Measurements from ENCODE around the gene KCNIP3.
"Not testable (repeated sequence)": the region's sequence is repeated elsewhere in the genome, so short reads cannot be mapped to it uniquely, and the experiment has no call there.

The KCNIP3 gene

DNA sequence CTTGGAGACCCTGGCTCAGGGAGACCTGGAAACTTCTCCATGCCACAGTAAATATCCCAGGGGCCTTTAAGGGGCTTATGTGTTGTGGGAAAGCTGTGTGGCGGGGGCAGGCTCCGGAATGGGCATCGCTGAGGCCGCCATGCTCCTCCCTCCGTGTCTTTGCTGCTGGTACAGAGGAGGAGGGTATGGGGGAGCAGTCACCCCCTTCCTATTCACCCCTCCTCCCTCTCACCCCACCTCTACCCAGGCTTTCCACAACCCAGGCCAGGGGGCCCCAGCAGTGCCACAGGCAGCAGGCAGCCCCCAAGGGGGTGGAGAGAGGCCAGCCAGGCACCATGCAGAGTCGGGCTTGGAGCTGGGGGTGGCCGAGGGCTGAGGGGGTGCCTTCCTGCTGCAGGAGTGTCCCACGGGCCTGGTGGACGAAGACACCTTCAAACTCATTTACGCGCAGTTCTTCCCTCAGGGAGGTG is 77.3 kb downstream of the KCNIP3 start:
- no peak for DNase-seq

DNA sequence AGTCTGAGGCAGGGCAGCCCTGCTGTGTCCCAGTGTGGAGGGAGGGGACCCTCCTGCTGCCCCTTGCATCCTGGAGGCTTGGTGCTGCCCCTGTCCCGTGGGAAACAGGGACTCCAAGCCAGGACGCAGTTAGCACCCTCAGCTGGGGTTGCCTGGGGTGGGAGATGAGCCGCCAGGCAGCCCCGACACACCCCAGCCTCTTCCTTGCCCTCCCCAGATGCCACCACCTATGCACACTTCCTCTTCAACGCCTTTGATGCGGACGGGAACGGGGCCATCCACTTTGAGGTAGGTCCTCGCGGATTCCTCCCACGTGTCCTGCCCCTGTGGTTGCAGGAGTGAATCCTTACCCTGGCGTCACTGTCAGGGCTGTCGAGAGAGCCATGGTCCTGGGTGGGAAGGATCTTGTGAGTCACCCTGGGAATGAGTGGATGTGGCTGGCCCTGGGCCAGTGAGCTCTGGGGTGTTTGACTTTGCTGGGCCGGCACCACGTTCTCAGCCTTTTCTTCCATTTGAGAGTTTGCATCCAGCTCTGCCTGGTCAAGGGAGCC is 77.8 kb downstream of the KCNIP3 start:
- DNase-seq, result no peak

DNA sequence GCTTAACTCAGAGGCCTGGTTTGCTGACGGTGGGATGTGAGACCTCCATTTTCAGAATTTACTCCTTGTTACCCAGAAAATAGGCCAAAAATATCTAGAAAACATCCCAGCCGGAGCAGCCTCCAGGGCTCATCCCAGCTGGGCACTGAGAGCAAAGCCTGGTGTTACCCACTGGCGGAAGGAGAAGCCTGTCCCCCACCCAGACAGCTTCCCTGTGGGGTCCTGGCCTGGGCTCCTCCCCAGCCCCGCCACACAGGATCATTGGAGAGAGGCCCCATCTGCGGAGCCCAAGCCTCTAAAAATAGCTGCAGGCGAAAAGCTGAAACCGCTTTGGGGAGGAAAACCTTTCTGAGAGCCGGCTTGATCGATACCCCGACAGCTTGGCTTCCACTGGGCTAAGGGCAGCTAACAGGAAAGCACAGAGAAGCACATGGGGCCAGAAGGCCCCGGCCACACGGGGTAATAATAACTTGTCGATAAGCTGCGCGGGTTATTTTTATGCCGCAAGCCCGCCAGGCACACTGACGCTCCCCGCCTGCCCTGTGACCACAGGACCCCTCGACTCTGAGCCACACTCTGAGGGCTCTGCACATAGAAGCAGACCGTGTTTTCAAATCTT is 78.5 kb downstream of the KCNIP3 start:
- DNase-seq, result no peak

DNA sequence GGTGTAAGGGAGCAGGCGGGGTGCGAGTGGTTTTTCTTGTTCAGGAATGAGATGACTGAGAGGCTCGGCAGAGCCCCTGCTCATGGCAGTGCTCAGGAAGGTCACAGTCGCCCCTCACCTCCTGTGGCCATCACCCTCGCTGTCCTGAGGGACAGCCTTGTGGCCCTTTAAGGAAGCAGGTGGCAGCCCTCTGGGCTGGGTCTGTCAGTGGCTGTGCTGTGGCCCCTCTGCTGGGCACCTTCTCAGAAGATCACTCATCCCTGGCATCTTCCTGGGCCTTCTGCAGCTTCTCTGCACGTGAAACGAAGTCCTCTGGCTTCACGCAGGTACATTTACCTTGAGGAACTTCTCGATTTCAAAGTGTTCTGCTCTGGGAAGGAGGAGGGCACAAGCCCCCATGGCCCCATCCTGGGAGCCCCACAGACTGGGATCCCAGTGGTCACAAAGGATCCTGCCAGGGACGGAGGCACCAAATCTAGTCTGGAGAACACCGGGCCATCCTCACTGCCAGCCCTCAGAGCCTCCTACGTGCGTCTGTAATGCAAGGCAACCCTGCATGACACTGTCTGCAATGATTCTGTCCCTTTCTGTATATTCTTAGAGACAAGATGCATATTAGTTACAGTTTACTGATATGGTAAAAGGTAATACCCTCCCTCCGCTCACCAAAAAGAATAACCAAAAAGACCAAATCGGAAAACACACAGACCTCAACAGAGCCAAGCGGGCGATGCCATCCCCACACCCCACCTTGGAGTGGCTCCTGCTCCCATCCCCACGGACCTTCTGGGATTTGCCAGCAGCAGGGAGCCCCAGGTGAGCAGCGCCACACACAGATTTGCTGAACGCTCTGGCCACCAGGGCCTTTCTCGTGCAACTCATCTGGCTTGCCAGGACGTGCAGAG is 79.4 kb downstream of the KCNIP3 start:
- no peak for DNase-seq

DNA sequence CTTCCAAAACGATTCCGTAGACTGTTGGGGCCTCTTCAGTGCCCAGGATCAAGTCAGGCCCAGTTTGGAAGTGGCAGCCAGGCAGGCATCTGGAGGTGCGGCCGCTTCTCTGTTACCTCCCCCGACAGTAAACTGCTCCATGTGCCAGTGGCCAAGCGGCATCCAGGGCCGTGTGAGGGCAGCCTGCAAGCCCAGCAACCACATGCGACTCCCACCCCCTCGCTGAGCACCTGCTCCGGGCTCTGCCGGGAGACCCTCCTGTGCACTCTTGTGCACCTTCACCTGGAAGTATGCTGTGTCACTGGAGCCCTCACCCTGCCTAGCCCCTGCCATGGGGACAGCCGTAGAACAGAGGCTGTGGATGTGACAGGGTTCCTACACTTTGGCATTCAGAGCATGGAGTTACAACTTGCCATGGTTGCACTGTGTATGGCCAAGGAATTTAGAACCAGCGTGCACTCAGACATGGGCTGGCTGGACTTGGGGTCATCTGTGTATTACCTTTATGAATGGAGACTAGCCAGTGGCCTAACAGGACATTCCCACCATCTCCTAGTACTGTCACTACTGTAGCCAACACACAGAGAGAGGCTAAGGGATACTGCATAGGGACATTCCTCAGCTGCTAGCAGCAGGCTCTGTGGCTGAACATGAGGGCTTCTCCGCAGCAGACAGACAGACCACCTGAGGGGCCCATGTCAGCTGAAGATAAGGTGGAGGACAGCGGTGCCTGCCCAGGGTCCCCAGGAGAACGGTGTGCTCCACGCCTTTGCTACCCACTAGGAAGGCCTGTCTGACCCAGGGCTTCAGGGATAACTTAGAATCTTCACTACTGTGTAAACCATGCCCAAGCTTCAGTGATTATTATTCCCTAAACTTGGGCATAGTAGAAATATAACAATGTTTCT is 80.3 kb downstream of the KCNIP3 start:
- no peak for DNase-seq

DNA sequence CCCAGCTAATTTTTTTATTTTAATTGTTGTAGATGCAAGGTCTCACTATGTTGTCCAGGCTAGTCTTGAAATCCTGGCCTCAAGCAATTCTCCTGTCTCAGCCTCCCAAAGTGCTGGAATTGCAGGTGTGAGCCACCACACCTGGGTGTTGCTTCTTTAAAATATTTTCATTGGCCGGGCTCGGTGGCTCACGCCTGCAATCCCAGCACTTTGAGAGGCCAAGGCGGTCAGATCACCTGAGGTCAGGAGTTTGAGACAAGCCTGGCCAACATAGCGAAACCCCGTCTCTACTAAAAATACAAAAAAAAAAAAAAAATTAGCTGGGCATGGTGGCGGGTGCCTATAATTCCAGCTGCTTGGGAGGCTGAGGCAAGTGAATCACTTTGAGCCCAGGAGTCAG is 81.1 kb downstream of the KCNIP3 start:
- DNase-seq, result not testable (repeated sequence)

DNA sequence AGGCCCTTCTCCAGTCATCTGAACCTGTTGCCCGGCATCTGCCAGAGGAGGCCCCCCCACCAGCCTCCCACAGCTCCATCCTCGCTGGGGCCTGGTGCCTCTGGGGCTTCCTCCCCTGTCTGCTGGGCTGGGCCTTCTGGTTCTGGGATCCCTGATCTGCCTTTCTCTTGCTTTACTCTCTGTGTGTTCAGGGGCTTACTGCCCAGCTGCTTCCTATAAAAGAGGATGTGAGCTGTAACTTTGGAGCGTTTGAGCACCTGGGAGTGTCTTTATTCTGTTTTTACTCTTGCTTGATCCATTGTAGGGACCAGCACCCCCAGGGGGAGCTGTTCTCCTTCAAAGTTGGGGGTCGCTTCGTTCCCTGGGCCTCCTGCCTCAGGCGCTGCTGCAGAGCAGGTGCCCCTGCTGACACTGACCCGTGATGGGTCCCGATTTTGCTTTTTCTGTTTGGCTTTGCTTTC is 82.3 kb downstream of the KCNIP3 start:
- DNase-seq, result no peak

DNA sequence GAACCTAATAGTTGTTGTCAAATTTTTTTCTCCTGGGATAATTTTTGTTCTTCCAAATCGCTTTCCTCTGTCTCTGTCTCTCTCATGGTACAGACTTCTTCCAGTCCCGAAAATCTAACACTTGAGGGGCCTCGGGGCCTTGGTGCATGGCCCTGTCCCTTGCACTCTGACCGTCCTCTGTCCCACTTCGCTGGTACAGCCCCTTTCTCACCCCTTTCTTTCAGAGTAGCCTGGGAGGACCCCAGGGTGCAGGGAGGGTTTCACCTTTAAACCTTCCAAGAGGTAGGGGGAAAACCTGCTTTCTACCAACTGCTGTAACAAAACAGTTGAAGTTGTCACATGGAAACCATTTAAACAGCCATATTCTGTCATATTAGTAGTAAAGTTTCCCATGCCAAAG is 83.1 kb downstream of the KCNIP3 start:
- no peak for DNase-seq

DNA sequence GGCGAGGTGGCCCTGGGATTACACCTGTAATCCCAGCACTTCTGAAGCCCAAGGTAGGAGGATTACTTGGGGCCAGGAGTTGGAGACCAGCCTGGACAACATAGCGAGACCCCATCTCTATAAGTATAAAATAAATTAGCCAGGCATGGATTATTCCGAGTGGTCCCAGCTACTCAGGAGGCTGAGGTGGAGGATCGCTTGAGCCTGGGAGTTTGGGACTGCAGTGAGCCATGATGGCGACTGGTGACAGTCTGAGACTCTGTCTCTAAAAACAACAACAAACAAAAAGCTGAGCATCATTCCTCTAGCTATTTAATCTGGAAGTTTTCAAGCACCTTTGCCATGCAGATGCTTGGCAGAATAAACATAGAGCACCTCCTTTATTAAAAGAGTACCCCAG is 83.6 kb downstream of the KCNIP3 start:
- no peak for DNase-seq

DNA sequence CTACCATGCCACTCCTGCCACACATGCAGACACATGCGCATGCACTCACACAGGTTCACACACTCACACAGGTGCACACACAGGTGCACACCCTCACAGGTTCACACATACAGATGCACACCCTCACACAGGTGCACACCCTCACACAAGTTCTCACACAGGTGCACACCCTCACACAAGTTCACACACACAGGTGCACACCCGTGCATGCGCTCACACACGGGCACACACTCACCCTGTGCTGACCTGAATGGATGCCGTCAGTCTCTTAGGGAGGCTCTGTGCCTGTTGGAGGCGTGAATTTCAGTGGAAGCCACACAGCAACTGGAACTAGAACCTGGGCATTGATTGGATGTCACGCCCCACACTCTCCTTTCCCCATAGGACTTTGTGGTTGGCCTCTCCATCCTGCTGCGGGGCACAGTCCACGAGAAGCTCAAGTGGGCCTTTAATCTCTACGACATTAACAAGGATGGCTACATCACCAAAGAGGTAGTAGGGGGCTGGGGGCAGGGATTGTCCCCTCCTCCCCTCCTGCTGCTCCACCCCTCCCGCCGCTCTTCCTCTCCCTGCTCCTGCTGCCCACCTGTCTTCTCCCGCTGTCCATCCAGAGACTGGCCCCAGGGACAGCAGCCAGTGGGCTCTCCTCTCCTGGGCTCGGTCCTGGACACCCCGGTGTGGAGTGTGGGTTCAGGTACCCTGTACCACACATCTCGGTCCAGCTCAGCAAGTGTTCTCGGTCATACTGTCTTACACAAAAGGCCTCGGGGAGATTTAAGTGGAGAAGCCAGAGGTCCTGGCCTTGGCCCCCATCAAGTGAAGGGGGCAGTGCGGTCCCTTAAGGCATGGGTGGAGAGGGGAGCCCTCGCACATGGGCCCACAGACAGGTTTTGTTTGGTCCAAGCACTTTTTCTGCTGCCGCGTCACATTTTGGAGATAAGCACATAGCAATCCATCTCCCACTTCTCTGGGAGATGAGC is 84.4 kb downstream of the KCNIP3 start:
- DNase-seq, result no peak

DNA sequence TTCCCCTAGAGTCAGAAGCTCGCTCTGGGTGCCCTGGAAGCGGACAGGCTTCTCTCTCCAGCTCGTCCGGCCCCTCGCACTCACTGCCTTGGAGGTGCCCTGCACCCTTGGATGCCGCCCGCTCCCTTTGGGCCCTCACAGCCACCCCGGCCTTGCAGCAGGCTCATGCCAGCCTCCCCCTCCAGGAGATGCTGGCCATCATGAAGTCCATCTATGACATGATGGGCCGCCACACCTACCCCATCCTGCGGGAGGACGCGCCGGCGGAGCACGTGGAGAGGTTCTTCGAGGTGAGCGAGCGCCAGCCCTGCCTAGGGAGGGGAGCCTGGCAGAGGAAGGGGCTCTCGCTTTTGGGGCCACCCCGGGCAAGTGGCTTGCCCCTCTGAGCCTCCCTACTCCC is 85.0 kb downstream of the KCNIP3 start:
- no peak for DNase-seq

DNA sequence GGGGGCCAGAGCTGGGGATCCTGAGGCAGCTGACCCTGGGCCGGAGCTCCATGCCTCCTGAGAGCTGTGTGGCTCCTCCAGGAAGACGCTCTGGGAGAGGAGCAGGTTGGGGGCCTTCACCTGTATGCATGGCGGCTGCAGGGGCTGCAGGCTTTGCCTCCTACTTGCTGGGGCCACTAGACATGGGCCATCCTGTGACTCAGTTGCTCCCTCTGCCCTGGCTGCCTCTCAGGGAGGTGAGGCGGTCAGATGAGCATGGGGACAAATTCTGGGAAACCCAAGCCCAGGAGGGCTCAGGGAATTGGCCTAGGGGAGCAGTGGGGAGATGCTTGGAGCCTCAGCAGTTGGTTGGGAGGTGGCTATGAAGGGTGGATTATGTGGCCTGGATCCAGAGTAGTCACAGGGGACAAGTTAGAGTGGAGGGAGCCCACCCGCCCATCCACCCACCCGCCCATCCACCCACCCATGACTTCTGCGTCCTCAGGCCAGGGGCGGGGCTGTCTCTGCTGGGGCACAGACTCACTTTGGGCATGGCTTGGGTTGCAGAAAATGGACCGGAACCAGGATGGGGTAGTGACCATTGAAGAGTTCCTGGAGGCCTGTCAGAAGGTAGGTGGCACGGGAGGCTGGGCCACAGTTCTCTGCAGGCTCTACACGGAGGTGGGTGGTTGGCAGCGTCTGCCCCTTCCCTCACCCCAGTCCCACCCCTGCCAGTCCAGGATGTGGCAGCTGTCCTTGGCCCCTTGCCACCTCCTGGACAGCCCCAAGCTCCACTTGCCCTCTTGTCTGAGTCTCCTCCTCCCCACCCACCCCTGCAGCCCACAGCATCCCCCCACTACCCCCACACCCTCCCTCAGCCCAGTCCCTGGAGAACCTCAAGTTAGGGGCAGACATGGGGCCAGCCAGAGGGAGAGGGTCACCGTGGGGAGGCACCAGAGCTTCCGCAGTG is 85.8 kb downstream of the KCNIP3 start:
- DNase-seq, result no peak

DNA sequence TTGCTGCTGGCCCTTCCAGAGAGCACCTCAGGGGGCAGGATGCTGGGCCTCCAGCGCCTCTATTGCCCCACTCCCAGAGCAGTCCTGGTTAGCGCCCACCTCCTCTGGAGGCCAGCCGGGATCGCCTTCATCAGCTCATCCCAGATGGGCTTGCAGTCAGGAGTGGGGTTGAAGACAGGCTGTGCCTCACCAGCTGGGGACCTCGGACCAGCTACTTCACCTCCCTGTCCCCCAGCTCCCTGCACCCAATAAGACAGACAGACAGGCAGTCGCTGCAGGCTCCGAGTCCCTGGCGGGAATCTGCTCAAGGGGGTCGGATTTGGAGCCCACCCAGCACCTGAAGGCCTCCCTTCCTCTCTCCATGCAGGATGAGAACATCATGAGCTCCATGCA is 86.5 kb downstream of the KCNIP3 start:
- no peak for DNase-seq

DNA sequence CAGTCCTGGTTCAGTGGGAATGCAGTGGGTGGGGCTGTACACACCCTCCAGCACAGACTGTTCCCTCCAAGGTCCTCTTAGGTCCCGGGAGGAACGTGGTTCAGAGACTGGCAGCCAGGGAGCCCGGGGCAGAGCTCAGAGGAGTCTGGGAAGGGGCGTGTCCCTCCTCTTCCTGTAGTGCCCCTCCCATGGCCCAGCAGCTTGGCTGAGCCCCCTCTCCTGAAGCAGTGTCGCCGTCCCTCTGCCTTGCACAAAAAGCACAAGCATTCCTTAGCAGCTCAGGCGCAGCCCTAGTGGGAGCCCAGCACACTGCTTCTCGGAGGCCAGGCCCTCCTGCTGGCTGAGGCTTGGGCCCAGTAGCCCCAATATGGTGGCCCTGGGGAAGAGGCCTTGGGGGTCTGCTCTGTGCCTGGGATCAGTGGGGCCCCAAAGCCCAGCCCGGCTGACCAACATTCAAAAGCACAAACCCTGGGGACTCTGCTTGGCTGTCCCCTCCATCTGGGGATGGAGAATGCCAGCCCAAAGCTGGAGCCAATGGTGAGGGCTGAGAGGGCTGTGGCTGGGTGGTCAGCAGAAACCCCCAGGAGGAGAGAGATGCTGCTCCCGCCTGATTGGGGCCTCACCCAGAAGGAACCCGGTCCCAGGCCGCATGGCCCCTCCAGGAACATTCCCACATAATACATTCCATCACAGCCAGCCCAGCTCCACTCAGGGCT is 87.9 kb downstream of the KCNIP3 start:
- no peak for DNase-seq

DNA sequence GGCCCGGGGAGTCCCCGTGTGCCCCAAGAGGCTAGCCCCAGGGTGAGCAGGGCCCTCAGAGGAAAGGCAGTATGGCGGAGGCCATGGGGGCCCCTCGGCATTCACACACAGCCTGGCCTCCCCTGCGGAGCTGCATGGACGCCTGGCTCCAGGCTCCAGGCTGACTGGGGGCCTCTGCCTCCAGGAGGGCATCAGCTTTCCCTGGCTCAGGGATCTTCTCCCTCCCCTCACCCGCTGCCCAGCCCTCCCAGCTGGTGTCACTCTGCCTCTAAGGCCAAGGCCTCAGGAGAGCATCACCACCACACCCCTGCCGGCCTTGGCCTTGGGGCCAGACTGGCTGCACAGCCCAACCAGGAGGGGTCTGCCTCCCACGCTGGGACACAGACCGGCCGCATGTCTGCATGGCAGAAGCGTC is 88.4 kb downstream of the KCNIP3 start:
- DNase-seq, result no peak

DNA sequence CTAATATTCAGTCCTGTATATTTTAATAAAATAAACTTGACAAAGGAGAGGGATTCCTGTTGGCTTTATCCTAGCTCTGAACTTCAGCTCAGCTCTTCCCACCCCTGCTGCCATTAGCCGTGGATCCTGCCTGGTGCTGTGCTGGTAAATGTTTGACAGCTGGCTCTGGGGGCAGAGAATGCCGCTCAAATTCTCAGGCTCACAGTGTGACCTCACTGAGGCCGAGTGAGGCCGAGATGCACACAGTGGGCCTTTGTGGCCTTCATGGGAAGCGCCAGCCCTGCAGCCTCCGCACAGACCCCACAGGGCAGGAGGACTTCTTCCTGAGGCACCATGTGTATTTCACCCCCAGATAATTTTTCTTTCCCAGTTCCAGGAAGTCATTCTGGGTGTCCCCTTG is 88.9 kb downstream of the KCNIP3 start:
- DNase-seq, result no peak

DNA sequence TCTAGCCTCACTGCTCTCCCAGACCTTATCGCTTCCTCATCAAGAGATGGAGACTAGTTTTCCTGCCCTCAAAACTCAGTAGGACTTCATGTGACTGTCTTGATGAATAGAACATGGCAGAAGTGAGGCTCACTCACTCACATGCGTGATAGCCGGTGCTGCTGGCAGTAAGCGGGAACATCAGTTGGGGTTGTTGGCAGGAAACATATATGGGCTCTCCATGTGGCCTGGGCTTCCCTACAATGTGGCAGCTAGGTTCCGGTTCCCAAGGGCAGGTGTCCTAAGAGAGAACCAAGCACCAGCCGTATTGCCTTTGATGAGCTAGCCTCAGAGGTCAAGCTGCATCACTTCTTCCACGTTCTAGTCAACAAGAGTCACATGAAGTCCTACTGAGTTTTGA is 90.2 kb downstream of the KCNIP3 start:
- DNase-seq, result no peak

DNA sequence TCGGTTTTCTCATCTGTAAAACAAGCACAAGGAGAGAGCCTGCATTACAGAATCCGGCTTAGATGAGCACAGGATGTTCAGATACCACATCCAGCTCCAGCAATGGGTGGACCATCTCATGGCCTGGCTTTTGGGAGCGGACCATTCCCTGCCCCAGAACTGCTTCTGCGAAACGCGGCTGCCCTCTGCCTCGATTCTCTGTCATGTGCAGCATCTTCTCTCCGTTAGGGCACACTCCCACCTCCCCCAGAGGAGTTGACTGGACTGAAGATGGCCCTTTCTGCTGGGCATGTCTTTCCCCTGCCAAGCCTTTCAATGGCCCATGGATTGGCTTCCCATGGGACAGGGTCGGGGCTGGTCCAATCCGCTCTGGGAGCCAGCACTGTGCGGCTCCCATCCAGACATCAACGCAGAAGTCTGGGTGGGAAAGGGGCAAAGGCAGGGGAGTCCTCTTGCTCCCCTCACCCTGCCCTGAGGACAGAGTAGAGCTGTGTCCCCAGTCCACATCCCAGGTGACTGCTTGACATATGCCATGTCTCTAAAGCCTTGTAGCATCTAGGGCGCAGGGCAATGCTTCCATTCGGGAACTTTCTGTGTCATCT is 91.0 kb downstream of the KCNIP3 start:
- no peak for DNase-seq

DNA sequence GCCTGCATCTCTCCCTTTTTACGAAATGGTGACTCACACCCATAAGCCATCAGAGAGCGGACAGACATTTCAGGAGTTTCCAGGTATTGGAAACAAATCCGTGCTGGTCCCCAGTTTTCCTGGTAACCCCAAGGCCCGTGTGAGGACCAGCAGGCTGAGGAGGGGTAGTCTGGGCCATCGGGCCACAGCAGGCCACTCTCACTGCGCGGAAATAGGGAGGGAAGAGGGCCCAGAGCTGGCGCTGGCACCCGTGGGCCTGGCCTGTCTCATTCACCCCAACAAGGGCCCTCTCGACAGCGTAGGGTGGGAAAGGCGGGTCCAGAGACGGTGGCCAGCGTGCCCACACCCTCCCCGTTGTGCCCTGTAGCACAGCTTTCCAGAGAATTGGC is 91.7 kb downstream of the KCNIP3 start:
- peak; percentile 18 for DNase-seq
